Esophagus squamous epithelium (tissue), 5 donors: ENCODE results near the gene LRCOL1. TPM values are rescaled to one million over a fixed set of nuclear protein-coding genes. Genes with fewer than 3 reads are reported as not detected.

Experiments
- DNase-seq: peaks from one replicate; lab custom pipeline; 2025; lab: John Stamatoyannopoulos, UW
- H3K27ac ChIP-seq, 4 donors: fragments of 200-600 bp; sonication (generic); one replicate each; pipeline ENCODE4 v1.5.1; 2016 to 2019; ENCODE audit warnings: mild to moderate bottlenecking in 1 of 4
- H3K27me3 ChIP-seq, 4 donors: fragments of 200-600 bp; sonication (generic); 1 replicate in 3 of 4; 2 replicates in 1 of 4; pipeline versions ENCODE4 v1.5.1 to v1.6.0; 2017 to 2021; ENCODE audit warnings: antibody characterized with exemption in 1 of 4
- H3K36me3 ChIP-seq, 3 donors: fragments of 200-600 bp; sonication (generic); one replicate each; pipeline ENCODE4 v1.5.1; 2016 to 2019
- H3K4me1 ChIP-seq, 3 donors: fragments of 200-600 bp; sonication (generic); one replicate each; pipeline ENCODE4 v1.5.1; 2017 to 2019
- H3K4me3 ChIP-seq, 4 donors: fragments of 200-600 bp; sonication (generic); 1 replicate in 3 of 4; 2 replicates in 1 of 4; pipeline ENCODE4 v1.5.1; 2016 to 2019; ENCODE audit warnings: mild to moderate bottlenecking in 2 of 4, moderate library complexity in 1 of 4
- H3K9me3 ChIP-seq, 3 donors: fragments of 200-600 bp; sonication (generic); one replicate each; pipeline ENCODE4 v1.5.1; 2016 to 2019
- CTCF ChIP-seq, 6 experiments: fragments of 450-650 bp in 4 of 6; fragments of 200-600 bp in 2 of 6; sonication (generic) in 2 of 6; IDR thresholded peaks; one replicate each; pipeline ENCODE4 v1.5.1; 2016 to 2019; ENCODE audit warnings: antibody characterized with exemption in 6 of 6, mild to moderate bottlenecking in 4 of 6, moderate library complexity in 4 of 6
- POLR2A ChIP-seq, 4 donors: fragments of 450-650 bp; IDR thresholded peaks; one replicate each; pipeline ENCODE4 v1.6.1; 2017; ENCODE audit warnings: antibody characterized with exemption in 4 of 4, mild to moderate bottlenecking in 4 of 4, moderate library complexity in 3 of 4
- whole genome bisulfite sequencing, 2 donors: methylation state at CpG; one replicate each; pipeline ENCODE4 v1.1.5; 2018; 5-methylcytosine and 5-hydroxymethylcytosine counted together
- intact Hi-C: fragments of 100-400 bp; cut with DNase I; formaldehyde crosslinking; loops from one replicate; pipeline ENCODE4 v1.15.0; 2022
- total RNA-seq, 4 donors: library from RNA; depleted of rRNA; stranded (reverse); fragments of >200 nt; gene quantifications; one replicate each; pipeline ENCODE4 v1.1.0, GENCODE V29; 2016
- donor health status: DM: yes; HTN: yes; CAD: no.

The LRCOL1 gene
- total RNA-seq, 4 donors from 2014 or later = 1.5 TPM; not detected in 3

GRCh38 chr12:132657004-132657727 lies 46.8 kb upstream of the LRCOL1 start:
- no peaks in the 10 kb centered on the region for H3K9me3 ChIP-seq
- WGBS, 2 donors = 92 to 100% methylated on average over 4 to 11 of the region's 12 CpGs
- no peak overlapping the region for H3K4me3 ChIP-seq
- no peak for DNase-seq
- no peaks in the 10 kb centered on the region for H3K27me3 ChIP-seq
- no peak overlapping the region for H3K27ac ChIP-seq
- intact Hi-C loops = no loop called here
- no peak for TF ChIP-seq CTCF (IDR thresholded peaks at IDR 0.05)
- TF ChIP-seq POLR2A (IDR thresholded peaks at IDR 0.05) = no peak
- no peaks in the 10 kb centered on the region for H3K4me1 ChIP-seq
- peaks cover 14 to 100% (median 21%) of the 10 kb centered on the region in 3 donors for H3K36me3 ChIP-seq

- intact Hi-C loops = no loop called here
- WGBS, 2 donors = 74 to 89% methylated on average over 6 to 7 of the region's 7 CpGs
- H3K9me3 ChIP-seq = no peaks in the 10 kb centered on the region
- TF ChIP-seq CTCF (IDR thresholded peaks at IDR 0.05) (no peak), POLR2A (IDR thresholded peaks at IDR 0.05) (no peak)
- DNase-seq = no peak
- no peak overlapping the region for H3K4me3 ChIP-seq
- H3K4me1 ChIP-seq = no peaks in the 10 kb centered on the region
- no peaks in the 10 kb centered on the region for H3K27me3 ChIP-seq
- peaks cover 4 to 100% (median 13%) of the 10 kb centered on the region in 3 donors for H3K36me3 ChIP-seq
- H3K27ac ChIP-seq = no peak overlapping the region
These were observed 43.3 kb upstream of the LRCOL1 start for GRCh38 chr12:132653567-132654290.

- WGBS, 2 donors = 71 to 73% methylated on average over 9 of the region's 9 CpGs
- H3K4me3 ChIP-seq = no peak overlapping the region
- H3K36me3 ChIP-seq = peaks cover 0 to 100% (median 13%) of the 10 kb centered on the region in 3 donors
- no peak for DNase-seq
- no peaks in the 10 kb centered on the region for H3K4me1 ChIP-seq
- H3K27me3 ChIP-seq = no peaks in the 10 kb centered on the region
- no peak overlapping the region for H3K27ac ChIP-seq
- intact Hi-C loops = no loop called here
- TF ChIP-seq POLR2A (IDR thresholded peaks at IDR 0.05) (no peak), CTCF (IDR thresholded peaks at IDR 0.05) (no peak)
- no peaks in the 10 kb centered on the region for H3K9me3 ChIP-seq
These were observed 41.2 kb upstream of the LRCOL1 start for GRCh38 chr12:132651444-132652100.

- Histone ChIP-seq H3K4me3 (no peak overlapping the region), H3K4me1 (no peaks in the 10 kb centered on the region), H3K36me3 (peaks cover 0 to 96% (median 13%) of the 10 kb centered on the region in 3 donors), H3K27me3 (no peaks in the 10 kb centered on the region), H3K9me3 (no peaks in the 10 kb centered on the region), H3K27ac (no peak overlapping the region)
- TF ChIP-seq POLR2A (IDR thresholded peaks at IDR 0.05) (no peak), CTCF (IDR thresholded peaks at IDR 0.05) (no peak)
- intact Hi-C loops = no loop called here
- DNase-seq = no peak
- 88% methylated on average over 8 of the region's 27 CpGs; no CpG with 5 or more reads in 1 of the 2 donors for WGBS, 2 donors
These were observed 39.0 kb upstream of the LRCOL1 start for GRCh38 chr12:132649226-132649945.
